ENCODE measurements around the gene ICAM1.
A peak's percentile ranks its signal among the peaks of the same experiment; 100 is the strongest.

ICAM1 gene

DNA sequence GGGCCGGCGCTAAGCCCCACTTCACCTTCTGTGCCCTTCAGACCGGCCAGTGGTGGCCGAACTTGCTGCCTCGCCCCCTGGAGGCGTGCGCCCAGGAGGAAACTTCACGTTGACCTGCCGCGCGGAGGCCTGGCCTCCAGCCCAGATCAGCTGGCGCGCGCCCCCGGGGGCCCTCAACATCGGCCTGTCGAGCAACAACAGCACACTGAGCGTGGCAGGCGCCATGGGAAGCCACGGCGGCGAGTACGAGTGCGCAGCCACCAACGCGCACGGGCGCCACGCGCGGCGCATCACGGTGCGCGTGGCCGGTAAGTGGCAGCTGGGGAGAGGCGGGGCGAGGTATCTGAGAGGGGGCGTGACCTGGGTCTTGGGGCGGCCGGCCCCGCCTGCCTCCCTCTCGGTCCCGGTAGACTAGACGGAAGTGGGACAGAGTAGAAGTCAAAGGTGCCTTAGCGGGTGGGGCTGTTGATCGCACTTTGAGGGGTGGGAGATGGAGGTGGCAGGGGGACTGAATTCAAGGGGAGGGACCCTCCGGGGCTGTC lies 24.5 kb downstream of the ICAM1 start:
- DNase-seq: peak; percentile 62

DNA sequence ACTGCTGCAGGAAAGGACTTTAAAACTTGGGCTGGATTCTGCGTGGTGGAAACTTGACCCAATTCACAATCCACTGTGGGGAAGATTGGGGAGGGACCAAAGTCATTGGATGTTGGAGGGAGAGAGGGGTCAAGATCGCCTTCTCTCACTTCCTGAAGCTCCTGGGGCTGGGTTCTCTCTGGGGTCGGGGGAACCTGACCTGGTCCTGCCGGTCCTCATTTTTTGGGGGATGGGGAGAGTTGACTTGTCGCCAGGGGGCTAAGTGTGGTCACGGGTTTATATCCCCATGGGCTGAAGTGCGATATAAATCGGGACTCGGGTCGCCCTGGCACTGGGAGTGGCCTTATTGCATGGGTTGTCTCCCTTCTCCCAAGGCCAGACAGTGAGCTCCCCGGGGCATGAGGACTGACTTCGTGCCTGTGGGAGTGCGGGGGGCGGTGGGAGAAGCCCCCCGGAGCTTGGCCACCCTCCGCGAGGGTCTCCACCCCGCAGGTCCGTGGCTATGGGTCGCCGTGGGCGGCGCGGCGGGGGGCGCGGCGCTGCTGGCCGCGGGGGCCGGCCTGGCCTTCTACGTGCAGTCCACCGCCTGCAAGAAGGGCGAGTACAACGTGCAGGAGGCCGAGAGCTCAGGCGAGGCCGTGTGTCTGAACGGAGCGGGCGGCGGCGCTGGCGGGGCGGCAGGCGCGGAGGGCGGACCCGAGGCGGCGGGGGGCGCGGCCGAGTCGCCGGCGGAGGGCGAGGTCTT lies 25.1 kb downstream of the ICAM1 start:
- DNase-seq: no peak

DNA sequence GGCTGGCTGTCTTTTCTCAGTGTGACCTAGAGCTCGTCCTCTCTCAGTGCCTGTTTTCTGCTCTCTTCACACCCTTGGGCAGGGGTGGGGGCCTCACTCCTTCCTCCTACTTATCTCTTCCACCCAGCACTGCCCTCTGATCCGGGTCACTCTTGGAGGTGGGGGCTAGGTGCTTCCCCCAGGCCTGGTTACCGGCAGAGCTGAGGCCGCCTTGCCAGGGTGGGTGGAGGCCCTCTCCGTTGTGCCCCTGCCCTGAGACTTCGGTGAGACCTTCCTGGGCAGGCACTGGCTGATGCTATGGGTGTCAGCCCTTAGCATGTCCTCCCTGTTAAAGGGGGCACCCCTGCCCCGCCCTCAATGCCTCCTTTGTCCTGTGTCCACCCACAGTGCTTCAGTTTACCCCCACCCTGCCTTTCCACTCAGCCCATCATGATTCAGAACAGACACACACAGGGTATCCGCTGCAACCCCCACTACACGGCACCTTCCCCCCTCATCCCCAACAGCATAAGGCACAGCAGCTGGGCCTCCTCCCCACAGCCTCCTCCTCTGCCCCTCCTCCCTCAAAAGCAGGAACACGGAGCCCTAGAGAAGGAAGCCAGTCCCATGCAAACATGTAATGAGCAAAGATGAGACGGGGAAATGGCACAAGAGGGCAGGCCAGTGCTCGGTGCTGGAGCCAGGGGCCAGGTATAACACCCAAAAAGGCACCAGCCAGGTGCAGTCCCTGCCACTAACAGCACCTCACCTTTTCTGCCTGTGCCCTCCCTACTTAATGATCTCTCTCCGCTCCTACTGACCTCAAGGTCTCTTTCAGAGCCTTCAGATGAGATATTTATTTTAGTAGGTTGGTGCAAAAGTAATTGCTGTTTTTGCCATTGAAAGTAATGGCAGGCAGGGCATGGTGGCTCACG lies 28.9 kb downstream of the ICAM1 start:
- DNase-seq: no peak

DNA sequence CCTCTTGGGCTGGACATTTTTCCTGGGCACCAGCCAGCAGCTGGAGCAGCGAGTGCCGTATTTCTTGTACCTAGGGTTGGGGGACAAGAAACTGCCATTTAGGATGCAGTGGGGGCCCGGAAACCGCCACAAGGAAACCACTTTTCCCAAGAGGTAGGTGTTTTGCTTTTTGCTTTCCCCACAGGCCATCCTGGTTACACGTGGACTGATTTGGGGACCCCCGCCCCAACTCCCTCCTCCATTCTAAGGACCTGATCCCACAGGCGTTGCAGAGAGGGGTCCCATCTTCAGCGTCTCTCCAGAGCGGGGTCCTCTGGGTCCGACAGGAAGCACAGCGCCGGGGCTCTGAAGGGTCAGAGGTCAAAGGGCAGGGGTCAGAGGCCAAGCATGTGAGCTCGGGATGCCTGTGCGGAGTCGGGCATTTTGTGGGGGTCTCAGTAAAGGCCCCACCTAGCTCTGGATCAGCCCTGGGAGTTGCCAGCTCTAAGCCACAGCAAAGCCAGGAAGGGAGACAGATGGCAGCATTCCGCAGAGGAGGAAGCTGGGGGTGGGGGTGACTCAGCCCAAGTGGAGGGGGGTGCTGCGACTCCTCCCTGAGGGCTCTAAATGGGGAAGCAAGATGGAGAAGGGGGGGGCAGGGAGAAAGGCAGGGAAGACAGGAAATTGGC lies 34.4 kb downstream of the ICAM1 start:
- DNase-seq: no peak

DNA sequence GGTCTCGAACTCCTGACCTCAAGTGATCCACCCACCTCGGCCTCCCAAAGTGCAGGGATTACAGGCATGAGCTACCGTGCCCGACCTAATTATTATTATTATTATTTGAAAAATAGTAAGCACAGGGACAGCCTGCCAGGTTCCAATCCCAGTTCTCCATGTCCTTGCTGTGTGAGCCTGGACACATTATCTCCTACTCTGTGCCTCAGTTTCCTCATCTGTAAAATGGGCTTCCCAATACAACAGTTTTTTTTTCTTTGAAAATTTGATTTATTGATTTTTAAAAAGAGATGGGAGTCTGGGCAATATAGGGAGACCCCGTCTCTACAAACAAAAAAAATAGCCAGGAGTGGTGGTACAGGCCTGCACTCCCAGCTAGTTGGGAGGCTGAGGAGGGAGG lies 35.4 kb downstream of the ICAM1 start:
- no peak for DNase-seq

DNA sequence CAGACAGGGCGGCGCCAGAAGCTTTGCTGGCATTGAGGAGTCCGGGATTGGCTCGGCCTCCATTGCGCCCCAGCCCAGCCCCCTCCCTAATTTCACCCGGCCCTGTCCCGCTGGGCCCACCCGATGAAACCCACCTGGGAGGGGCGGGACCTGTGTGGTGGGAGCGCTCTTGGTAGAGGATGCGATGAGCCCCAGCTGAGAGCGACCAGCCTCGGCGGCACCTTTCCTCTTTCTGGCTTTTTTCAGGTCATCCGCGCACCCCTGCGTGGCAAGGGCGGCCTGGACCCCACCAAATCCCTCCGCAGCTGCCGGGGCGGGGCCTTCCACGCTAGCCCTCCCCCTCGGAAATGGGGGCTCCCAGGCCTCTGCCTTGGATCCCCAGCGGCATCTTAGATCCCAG lies 38.5 kb downstream of the ICAM1 start, which contains the start of gene ZGLP1:
TSS of gene ZGLP1 (minus strand) at position 393 of the 400 bp plus-strand sequence.
- no peak for DNase-seq

DNA sequence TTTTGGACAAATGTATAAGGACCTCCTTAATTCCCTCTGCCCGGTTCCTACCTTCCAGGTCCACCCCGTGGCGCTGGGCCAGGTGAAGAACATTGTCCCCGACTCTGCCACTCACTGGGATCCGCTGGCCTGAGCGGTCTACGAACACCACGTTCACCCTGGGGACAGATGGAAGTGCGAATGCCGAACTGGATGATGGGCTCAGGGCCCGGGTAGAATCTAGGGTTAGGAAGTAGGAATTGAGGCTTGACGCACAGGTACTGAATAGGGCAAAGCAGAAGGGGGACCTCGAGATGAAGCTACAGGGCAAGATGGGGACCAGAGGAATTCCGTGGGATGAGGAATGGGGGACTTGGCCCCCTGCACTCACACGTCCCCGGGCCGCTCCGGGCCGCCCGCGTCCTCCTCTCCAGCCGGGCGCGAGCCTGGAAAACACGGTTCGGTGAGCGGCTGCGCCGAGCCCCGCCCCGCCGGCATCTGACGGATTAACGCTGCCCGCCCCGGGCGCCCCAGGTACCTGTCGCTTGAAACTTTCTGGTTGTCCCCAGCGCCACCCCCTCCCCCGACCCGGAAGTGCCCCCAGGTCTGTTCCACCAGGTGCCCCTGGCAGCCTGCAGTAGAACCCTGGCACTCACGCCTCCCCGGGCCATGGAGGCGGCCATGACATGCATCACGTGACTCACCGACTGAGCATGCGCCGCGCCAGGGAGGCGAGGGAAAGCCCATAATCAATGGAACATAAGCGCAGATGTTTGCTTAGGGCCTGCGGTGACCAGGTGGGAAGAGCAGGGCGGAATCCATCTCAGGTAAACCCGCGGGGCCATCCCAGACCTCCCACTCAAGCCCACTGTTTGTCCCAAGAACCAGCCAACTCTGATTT lies 44.7 kb downstream of the ICAM1 start, which contains the start of gene FDX2:
TSS of gene FDX2 (minus strand) at position 681 of the 880 bp plus-strand sequence. CDS start at position 662, 19 bp downstream.
- DNase-seq: peak; percentile 94

DNA sequence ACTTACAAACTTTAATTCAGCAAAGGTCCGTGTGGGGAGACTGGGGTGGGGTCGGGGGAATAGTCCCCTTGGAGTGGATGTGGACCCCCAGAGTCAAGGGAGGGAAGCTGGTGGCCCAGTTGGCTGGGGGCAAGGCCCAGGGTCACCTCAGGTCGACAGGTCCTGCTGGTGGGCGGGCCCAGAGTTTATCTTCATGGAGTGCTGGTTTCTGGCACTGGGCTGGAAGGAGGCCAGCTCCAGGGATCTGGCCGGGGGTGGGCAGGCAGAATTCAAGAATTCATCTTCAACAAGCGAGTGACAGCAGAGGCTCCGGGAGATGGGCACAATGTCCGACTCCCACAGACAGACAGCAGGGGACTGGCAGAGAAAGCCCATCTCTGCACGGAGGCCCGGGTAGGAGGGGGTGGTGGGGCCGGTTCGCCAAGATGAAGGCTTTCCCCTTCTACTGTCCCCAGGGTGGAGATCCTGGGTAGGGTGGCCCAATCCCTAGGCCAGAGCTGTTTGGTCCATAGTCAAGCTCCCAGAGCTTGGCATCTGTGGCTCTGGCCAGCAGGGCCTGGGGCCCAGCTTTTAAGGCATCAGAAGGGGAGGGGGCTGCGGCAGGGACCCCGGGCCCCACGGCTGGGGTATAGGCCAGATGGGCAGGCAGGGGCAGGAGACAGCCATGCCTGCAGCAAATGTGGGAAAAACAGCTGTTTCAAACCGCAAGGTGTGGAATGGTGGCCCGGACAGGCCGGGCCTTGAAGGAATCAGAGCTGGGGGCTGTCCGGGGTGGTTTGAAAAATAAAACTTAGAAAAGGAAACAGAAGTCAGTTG lies 45.5 kb downstream of the ICAM1 start:
- DNase-seq: no peak

DNA sequence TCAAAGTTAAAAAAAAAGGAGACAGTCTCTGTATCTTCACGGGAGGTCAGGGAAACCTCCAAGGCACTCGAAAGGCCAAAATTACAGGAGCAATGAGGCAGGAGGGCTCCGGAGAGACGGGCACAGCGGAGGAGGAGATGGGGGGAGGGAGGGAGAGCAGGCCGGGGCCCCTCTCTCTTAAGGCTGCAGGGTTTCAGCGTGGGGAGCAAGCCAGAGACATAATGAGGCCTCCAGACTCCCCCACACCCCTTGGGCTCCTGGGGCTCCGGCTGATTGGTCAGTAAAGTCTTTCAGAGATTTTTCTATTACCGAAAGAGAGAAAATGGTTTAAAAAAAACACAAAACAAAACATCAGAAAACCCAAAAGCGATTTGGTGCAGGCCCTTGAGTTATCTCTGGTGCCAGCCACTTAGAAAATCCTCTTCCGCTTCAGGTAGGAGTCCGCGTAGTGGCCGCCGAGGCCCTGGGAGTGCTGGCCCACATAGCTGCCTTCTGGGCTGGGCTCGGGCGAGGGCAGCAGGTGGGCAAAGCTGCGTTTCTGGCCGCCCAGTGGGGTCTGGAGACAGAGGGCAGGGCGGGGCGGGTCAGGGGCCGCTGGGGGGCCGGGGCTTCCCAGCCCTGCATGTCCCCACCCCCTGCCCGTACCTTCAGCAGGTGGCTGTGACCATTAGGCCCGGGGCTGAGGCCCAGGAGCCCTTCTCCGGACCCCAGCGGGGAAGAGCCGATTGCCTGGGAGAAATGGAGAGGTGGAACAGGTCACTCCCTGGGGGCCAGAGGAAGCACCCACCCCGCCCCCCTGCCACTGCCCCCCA lies 46.3 kb downstream of the ICAM1 start:
- DNase-seq: no peak

DNA sequence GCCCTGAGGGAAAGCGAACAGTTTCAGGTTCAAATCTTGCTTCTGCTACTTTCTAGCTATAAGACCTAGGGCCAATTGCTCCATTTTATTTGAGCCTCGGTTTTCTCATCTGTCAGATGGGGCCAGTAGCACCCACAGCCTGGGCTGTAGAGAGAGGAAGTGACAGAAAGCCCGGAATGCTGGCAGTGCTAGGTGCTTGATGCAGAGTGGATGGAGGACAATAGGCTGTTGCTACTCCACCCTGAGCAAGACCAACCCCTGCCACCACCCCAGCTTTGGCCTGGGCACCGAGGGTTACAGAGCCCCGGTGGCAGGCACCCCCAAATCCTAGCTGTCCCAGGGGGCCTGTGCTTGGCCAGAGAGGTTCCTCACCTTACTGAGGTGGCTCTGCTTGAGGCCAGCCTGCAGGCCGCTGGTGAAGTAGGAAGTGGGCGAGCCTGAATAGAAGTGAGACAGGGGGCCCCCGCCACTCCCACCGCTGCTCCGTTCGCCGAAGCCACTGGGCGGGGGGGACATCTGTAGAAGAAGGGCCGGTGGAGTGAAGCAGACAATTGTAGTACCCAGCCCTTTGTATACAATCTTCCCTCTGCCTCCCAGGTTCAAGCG lies 47.0 kb downstream of the ICAM1 start:
- no peak for DNase-seq

DNA sequence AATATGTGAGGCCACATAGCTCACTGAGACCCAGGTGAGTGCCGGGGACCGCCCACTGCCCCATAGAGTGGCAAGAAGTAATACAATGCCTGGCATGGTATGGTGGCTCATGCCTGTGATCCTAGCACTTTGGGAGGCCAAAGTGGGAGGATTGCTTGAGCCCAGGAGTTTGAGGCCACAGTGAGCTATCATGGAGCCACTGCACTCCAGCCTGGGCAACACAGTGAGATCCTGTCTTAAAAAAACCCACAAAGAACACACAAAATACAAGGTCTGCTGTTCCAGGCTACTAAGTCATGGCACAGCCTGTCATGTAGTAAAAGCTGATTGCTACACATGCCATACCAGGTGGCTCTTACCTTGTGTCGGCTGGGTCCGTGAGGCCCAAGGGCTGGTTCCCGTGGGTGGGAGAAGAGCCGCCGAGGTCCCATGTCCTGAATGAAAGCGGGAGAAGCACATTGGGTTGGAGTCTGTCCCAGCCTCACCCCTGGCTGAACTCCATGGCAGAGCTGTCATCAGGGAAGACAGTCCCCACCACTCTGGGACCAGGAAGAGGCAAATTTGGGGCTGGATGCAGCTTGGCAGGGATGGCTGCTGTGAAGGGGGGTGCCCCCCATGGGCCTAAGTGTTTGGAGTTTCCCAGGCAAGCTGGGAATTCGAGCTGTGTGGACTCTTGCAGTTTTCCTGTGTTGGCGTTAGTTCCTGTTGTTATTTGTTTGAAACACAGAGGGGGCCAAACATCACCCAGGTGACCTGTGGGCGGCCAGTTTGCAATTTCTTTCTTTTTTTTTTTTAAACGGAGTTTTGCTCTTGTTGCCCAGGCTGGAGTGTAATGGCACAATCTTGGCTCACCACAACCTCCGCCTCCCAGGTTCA lies 48.1 kb downstream of the ICAM1 start:
- DNase-seq: no peak

DNA sequence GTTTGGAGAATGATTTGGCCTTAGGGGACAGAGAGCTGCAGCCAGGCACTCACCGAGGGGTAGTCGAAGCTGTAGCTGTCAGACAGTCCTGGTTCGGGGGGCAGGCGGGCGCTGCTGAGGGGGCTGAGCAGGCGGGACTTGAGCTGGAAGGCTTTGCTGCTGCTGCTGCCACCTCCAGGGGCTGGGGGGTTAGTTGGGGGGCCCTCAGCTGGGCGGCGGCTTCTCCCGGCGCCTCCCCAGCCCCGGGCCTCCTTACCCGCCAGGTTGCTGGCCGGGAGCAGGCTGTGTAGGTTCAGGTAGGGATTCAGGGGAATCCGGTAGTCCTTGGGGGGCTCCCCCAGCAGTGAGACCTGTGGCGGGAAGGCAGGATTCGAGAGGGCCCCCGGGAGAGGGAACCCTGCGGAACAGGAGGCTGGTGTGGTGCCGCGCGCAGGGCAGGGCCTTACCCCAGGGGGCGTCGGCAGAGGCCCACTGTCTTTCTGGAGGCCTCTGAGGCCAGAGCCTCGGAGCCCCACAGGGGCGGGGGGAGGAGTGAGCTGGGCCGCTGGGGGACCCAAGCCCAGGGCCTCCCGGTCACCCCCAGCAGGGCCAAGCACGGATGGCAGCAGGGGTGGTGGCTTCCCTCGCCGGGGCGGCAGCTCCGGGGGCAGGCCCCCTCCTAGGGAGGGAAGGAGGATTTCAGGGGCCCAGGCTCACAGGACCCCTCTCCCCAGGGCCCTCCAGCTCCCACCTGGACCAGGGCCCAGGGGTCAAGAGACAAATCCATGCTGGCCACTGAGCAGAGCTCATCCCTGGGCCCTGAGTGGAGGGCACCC lies 49.9 kb downstream of the ICAM1 start:
- DNase-seq: no peak

DNA sequence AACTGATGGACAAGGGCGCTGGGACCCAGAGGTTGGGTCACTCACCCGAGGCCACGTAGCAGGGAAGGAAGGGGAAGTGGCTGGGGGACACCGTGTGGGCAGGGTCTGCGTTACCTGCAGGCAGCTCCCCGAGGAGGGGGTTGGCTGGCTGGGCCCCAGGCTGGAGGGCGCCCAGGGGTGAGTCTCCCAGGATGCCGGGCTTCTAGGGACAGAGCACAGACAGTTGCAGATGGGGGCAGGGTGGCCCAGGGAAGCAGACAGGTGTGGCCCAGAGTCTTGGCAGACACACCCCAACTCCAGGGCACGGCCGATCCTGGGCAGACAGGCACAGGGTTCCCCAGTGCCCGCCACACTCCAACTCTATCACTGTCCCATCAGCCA lies 50.5 kb downstream of the ICAM1 start:
- no peak for DNase-seq

DNA sequence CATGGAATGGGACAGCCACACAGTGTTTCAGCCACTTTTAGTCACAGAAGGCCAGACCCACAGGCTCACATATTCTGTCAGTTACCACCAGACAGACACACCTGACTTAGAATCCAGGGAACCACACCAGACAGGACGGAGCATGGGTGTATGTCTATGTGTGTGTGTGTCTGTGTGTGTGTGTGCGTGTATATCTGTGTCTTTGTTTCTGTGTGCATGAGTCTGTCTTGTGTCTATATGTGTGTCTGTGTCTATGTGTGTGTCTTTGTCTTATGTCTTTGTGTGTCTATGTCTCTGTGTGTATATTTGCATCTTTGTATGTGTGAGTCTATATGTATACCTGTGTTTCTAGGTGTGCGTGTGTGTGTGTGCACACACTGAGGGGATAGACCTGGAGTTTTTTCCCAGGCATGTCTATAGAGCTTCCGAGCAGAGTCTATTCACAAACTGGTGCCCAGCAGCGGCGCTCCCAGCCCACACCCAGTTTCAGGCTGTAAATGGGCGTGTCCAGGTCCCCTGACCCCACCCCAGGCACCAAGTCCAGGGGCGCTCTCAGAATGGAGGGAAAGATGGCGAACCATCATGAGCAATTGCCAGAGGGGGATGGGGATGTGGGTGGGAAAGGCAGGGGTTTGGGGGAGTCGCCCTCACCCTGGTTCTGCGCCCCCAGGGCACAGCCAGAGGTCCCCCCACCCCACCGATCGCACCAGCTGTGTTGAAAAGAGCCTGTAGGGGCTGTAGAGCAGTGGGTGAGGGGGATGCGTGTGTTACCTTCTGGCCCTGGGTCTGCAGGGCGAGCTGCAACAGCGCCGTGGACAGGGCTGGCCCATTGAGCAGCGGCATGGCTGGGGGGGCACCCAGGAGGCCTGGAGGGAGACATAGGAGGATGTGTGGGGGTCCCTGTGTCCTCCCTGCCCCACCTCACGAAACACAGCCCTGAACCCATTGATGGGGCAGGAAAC lies 51.2 kb downstream of the ICAM1 start:
- DNase-seq: no peak

DNA sequence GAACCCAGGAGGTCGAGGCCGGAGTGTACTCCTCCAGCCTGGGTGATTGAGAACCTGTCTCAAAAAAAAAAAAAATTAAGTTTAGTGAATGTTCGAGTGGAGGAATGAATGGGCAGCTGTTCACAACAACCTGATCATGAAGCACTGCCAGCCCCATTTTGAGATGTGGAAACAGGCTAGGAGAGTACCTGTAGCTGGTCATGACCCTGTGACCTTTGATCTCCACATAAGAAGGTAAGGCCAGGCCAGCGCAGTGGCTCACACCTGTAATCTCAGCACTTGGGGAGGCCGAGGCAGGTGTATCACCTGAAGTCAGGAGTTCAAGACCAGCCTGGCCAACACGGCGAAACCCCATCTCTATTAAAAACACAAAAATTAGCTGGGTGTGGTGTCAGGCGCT lies 54.8 kb downstream of the ICAM1 start:
- DNase-seq: no peak

DNA sequence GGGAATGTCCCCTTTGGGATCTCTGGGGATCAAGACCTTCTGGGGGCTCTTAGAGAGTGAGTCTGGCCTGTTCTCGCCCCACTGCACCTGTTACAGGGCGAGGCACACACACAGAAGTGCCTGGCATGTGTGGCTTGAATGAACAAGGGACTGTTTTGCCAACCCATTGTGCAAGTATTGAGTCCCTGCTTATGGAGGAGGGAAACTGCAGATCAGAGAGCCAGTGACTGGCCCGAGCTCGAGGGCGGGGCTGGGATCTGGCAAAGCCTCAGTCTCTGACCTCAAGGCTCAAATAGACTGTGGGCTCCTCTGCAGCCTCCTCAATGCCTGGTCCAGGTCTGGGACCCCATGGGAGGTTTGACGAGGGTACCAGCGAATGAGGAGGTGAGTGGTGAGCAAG lies 56.9 kb downstream of the ICAM1 start:
- no peak for DNase-seq

All from activated CD4-positive, alpha-beta T cell treated with anti-CD3 and anti-CD28 coated beads, Interleukin-2, Interleukin-6, amounts not matched to agents 100 ng/mL and 50 ng/mL, durations not matched to agents 16 hours and 8 hours (primary cell).